Measurements from ENCODE around the gene B3GAT1. TPM values are rescaled to one million over a fixed set of nuclear protein-coding genes. Genes with fewer than 3 reads are reported as not detected.

The B3GAT1 gene
- polyA plus RNA-seq, 1 of the 3 experiments (the other 2 are of a cell fraction), result 0.15 TPM

- Histone ChIP-seq H3F3A (replicated peaks; ENCODE audit: insufficient read depth) (no peaks in the 10 kb centered on the region), H3K9ac (no peak overlapping the region), H3K36me3 (replicated peaks in 1 of 2; ENCODE audit: control insufficient read depth in 1 of 2, insufficient read depth in 2 of 2, low read length in 1 of 2) (no peaks in the 10 kb centered on the region), H3K4me2 (no peak overlapping the region), H3K4me1 (ENCODE audit: control insufficient read depth in 1 of 2, insufficient read depth in 2 of 2, low read depth in 1 of 2, low read length in 1 of 2) (no peaks in the 10 kb centered on the region), H4K20me1 (ENCODE audit: insufficient read depth) (no peaks in the 10 kb centered on the region), H3K27me3 (ENCODE audit: insufficient read depth) (no peaks in the 10 kb centered on the region), H3K79me2 (ENCODE audit: insufficient read depth) (no peaks in the 10 kb centered on the region), H3K9me3 (no peaks in the 10 kb centered on the region), H3K9me2 (no peaks in the 10 kb centered on the region), H3K4me3 (ENCODE audit: low read depth in 2 of 2, low read length in 1 of 2) (no peak overlapping the region), H2AFZ (ENCODE audit: low read depth) (no peak overlapping the region), H3K27ac (ENCODE audit: low read depth in 2 of 2, low read length in 1 of 2) (no peak overlapping the region)
- 68% methylated on average over 4 of the region's 4 CpGs for WGBS (ENCODE audit: low lambda C conversion rate)
- DNase-seq, result no peak
- ChIA-PET CTCF (no interaction called here), POLR2A (no interaction called here)
- no peak for TF ChIP-seq FOXJ3 (CRISPR knock-in tag; IDR thresholded peaks at IDR 0.05)
- no peak for TF ChIP-seq NFIC (IDR thresholded peaks at IDR 0.05; ENCODE audit: borderline replicate concordance)
- TF ChIP-seq MXI1 (IDR thresholded peaks at IDR 0.05; ENCODE audit: low read depth, low read length), result no peak
- no peak for TF ChIP-seq TAF1 (IDR thresholded peaks at IDR 0.05; ENCODE audit: borderline replicate concordance, low read depth, low read length)
- no peak for TF ChIP-seq MEF2A (IDR thresholded peaks at IDR 0.05; ENCODE audit: borderline replicate concordance, low read depth)
- TF ChIP-seq, protein P1, sequence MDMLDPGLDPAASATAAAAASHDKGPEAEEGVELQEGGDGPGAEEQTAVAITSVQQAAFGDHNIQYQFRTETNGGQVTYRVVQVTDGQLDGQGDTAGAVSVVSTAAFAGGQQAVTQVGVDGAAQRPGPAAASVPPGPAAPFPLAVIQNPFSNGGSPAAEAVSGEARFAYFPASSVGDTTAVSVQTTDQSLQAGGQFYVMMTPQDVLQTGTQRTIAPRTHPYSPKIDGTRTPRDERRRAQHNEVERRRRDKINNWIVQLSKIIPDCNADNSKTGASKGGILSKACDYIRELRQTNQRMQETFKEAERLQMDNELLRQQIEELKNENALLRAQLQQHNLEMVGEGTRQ (IDR thresholded peaks at IDR 0.05; ENCODE audit: borderline replicate concordance, low read depth, low read length), result no peak
- TF ChIP-seq SIN3A (IDR thresholded peaks at IDR 0.05; ENCODE audit: borderline replicate concordance, low read depth, low read length), result no peak
- TF ChIP-seq NRF1 (IDR thresholded peaks at IDR 0.05; ENCODE audit: low read depth, low read length), result no peak
- TF ChIP-seq MAX (IDR thresholded peaks at IDR 0.05; ENCODE audit: low read depth), result no peak
- no peak for TF ChIP-seq JUND (IDR thresholded peaks at IDR 0.05)
- no peak for TF ChIP-seq FOSL2 (IDR thresholded peaks at IDR 0.05; ENCODE audit: borderline replicate concordance, low read depth)
- TF ChIP-seq TEAD4 (IDR thresholded peaks at IDR 0.05; ENCODE audit: borderline replicate concordance, insufficient read depth), result no peak
- no peak for TF ChIP-seq POLR2AphosphoS5 (IDR thresholded peaks at IDR 0.05; ENCODE audit: low read depth, low read length)
- TF ChIP-seq CHD2 (IDR thresholded peaks at IDR 0.05; ENCODE audit: low read length, partially characterized antibody), result no peak
Observed at GRCh38 chr11:134339756-134340155, 72.3 kb downstream of the B3GAT1 start.

DNA sequence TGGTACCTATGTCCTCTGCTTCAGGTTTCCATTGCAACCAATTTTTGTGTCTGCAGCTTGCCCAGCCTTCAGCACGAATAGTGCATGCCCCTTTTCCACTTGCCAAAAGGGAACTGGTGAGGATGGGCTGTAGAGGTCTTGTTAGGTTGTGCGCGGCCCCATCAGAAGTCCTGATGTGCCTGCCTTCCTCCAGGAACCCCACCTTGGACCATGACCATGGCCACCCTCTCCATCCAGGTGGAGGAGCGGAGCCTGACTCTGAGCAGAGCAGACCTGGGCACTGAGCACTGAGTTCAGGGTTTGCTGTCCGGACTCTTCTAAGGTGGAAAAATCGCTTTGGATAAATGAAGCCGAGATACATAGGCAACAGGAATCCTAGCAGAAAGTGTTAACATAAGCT lies 73.4 kb downstream of the B3GAT1 start:
- Histone ChIP-seq H3K4me3 (ENCODE audit: low read depth in 2 of 2, low read length in 1 of 2) (no peak overlapping the region), H2AFZ (ENCODE audit: low read depth) (no peak overlapping the region), H3F3A (replicated peaks; ENCODE audit: insufficient read depth) (no peaks in the 10 kb centered on the region), H3K27ac (ENCODE audit: low read depth in 2 of 2, low read length in 1 of 2) (no peak overlapping the region), H4K20me1 (ENCODE audit: insufficient read depth) (no peaks in the 10 kb centered on the region), H3K9me2 (no peaks in the 10 kb centered on the region), H3K9ac (no peak overlapping the region), H3K9me3 (no peaks in the 10 kb centered on the region), H3K4me1 (ENCODE audit: control insufficient read depth in 1 of 2, insufficient read depth in 2 of 2, low read depth in 1 of 2, low read length in 1 of 2) (no peaks in the 10 kb centered on the region), H3K27me3 (ENCODE audit: insufficient read depth) (no peaks in the 10 kb centered on the region), H3K36me3 (replicated peaks in 1 of 2; ENCODE audit: control insufficient read depth in 1 of 2, insufficient read depth in 2 of 2, low read length in 1 of 2) (no peaks in the 10 kb centered on the region), H3K79me2 (ENCODE audit: insufficient read depth) (no peaks in the 10 kb centered on the region), H3K4me2 (no peak overlapping the region)
- DNase-seq, result no peak
- TF ChIP-seq RXRA (IDR thresholded peaks at IDR 0.05; ENCODE audit: borderline replicate concordance, low read depth) (no peak), CHD2 (IDR thresholded peaks at IDR 0.05; ENCODE audit: low read length, partially characterized antibody) (no peak), EZH2phosphoT487 (IDR thresholded peaks at IDR 0.05; ENCODE audit: borderline replicate concordance, low read depth) (no peak), FOXJ3 (CRISPR knock-in tag; IDR thresholded peaks at IDR 0.05) (no peak), SMC3 (IDR thresholded peaks at IDR 0.05; ENCODE audit: low read depth, low read length) (no peak), MAX (IDR thresholded peaks at IDR 0.05; ENCODE audit: low read depth) (no peak), JUND (IDR thresholded peaks at IDR 0.05) (no peak)
- TF ChIP-seq, protein P1 (IDR thresholded peaks at IDR 0.05; ENCODE audit: borderline replicate concordance, low read depth, low read length), result no peak
- TF ChIP-seq, protein P2, sequence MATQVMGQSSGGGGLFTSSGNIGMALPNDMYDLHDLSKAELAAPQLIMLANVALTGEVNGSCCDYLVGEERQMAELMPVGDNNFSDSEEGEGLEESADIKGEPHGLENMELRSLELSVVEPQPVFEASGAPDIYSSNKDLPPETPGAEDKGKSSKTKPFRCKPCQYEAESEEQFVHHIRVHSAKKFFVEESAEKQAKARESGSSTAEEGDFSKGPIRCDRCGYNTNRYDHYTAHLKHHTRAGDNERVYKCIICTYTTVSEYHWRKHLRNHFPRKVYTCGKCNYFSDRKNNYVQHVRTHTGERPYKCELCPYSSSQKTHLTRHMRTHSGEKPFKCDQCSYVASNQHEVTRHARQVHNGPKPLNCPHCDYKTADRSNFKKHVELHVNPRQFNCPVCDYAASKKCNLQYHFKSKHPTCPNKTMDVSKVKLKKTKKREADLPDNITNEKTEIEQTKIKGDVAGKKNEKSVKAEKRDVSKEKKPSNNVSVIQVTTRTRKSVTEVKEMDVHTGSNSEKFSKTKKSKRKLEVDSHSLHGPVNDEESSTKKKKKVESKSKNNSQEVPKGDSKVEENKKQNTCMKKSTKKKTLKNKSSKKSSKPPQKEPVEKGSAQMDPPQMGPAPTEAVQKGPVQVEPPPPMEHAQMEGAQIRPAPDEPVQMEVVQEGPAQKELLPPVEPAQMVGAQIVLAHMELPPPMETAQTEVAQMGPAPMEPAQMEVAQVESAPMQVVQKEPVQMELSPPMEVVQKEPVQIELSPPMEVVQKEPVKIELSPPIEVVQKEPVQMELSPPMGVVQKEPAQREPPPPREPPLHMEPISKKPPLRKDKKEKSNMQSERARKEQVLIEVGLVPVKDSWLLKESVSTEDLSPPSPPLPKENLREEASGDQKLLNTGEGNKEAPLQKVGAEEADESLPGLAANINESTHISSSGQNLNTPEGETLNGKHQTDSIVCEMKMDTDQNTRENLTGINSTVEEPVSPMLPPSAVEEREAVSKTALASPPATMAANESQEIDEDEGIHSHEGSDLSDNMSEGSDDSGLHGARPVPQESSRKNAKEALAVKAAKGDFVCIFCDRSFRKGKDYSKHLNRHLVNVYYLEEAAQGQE (IDR thresholded peaks at IDR 0.05; ENCODE audit: low read depth, low read length), result no peak
- POLR2A ChIA-PET, result no interaction called here
- 63% methylated on average over 7 of the region's 7 CpGs for WGBS (ENCODE audit: low lambda C conversion rate)
- CTCF ChIA-PET, result no interaction called here

All from SK-N-SH (cell line).